SK-N-MC (cell line): ENCODE results near the gene DUOX2.
"Not testable (repeated sequence)": the region's sequence is repeated elsewhere in the genome, so short reads cannot be mapped to it uniquely, and the experiment has no call there.

Experiments
- DNase-seq: peaks from one replicate; pipeline ENCODE4 v3.0.0-alpha.2; 2011; ENCODE audit warnings: low read depth, low spot score
- H3K27ac ChIP-seq: fragments of 200-600 bp; sonication (generic); 2 replicates; pipeline ENCODE4 v1.5.1; 2016; ENCODE audit warnings: mixed run types
- H3K36me3 ChIP-seq: fragments of 200-600 bp; sonication (generic); 2 replicates; pipeline ENCODE4 v1.6.1; 2017; ENCODE audit warnings: antibody characterized with exemption, low read length, mixed read lengths; ENCODE audit not compliant: insufficient read depth
- H3K4me3 ChIP-seq: fragments of 200-600 bp; sonication (generic); 2 replicates; pipeline ENCODE4 v1.5.1; 2016
- H3K9ac ChIP-seq: fragments of 200-600 bp; sonication (generic); 2 replicates; pipeline ENCODE4 v1.8.0; 2017; ENCODE audit warnings: mixed run types, mixed read lengths; ENCODE audit not compliant: insufficient read length
- H3K9me3 ChIP-seq: fragments of 200-600 bp; sonication (generic); 2 replicates; pipeline ENCODE4 v1.6.1; 2017; ENCODE audit warnings: low read depth, mild to moderate bottlenecking, antibody characterized with exemption, low read length, moderate library complexity, mixed read lengths
- EZH2 ChIP-seq: fragments of 200-600 bp; sonication (generic); IDR thresholded peaks from one replicate; pipeline ENCODE4 v1.6.1; 2017; ENCODE audit warnings: antibody characterized with exemption
- FOXP2 ChIP-seq: optimal IDR thresholded peaks from 2 replicates; pipeline ENCODE3; 2011; ENCODE audit warnings: mild to moderate bottlenecking, moderate library complexity; ENCODE audit not compliant: insufficient read depth; ENCODE audit errors: extremely low read length, control extremely low read depth
- POLR2AphosphoS5 ChIP-seq: IDR thresholded peaks from 2 replicates; pipeline ENCODE4 v1.6.1; 2012; ENCODE audit warnings: mild to moderate bottlenecking, low read depth, low read length, borderline replicate concordance

The DUOX2 gene

GRCh38 chr15:45093013-45093412, 21.0 kb downstream of the DUOX2 start:
- Histone ChIP-seq H3K36me3 (no peaks in the 10 kb centered on the region), H3K4me3 (no peak overlapping the region), H3K9ac (no peak overlapping the region), H3K27ac (no peak overlapping the region), H3K9me3 (no peaks in the 10 kb centered on the region)
- no peak for DNase-seq
- no peak for TF ChIP-seq FOXP2
- TF ChIP-seq POLR2AphosphoS5: no peak
- no peak for TF ChIP-seq EZH2

- Histone ChIP-seq H3K36me3 (no peaks in the 10 kb centered on the region), H3K4me3 (no peak overlapping the region), H3K9ac (no peak overlapping the region), H3K27ac (no peak overlapping the region), H3K9me3 (no peaks in the 10 kb centered on the region)
- TF ChIP-seq POLR2AphosphoS5 (no peak), EZH2 (no peak), FOXP2 (no peak)
- no peak for DNase-seq
Measured at GRCh38 chr15:45091576-45091975, 22.4 kb downstream of the DUOX2 start.

GRCh38 chr15:45091161-45091560, 22.8 kb downstream of the DUOX2 start:
- DNase-seq: no peak
- H3K4me3 ChIP-seq: no peak overlapping the region
- no peaks in the 10 kb centered on the region for H3K9me3 ChIP-seq
- H3K36me3 ChIP-seq: no peaks in the 10 kb centered on the region
- H3K9ac ChIP-seq: no peak overlapping the region
- TF ChIP-seq EZH2: no peak
- no peak for TF ChIP-seq FOXP2
- no peak for TF ChIP-seq POLR2AphosphoS5
- no peak overlapping the region for H3K27ac ChIP-seq

- H3K27ac ChIP-seq: no peak overlapping the region
- no peaks in the 10 kb centered on the region for H3K9me3 ChIP-seq
- H3K36me3 ChIP-seq: no peaks in the 10 kb centered on the region
- H3K4me3 ChIP-seq: no peak overlapping the region
- DNase-seq: no peak
- TF ChIP-seq POLR2AphosphoS5: no peak
- TF ChIP-seq FOXP2: no peak
- TF ChIP-seq EZH2: no peak
- no peak overlapping the region for H3K9ac ChIP-seq
Measured at GRCh38 chr15:45089712-45090373, 24.1 kb downstream of the DUOX2 start.

- Histone ChIP-seq H3K9ac (no peak overlapping the region), H3K4me3 (no peak overlapping the region), H3K9me3 (no peaks in the 10 kb centered on the region), H3K27ac (no peak overlapping the region), H3K36me3 (no peaks in the 10 kb centered on the region)
- TF ChIP-seq FOXP2: no peak
- no peak for TF ChIP-seq POLR2AphosphoS5
- TF ChIP-seq EZH2: no peak
- no peak for DNase-seq
Measured at GRCh38 chr15:45088801-45089711, 24.9 kb downstream of the DUOX2 start.

- Histone ChIP-seq H3K9me3 (no peaks in the 10 kb centered on the region), H3K36me3 (no peaks in the 10 kb centered on the region), H3K9ac (no peak overlapping the region), H3K27ac (no peak overlapping the region), H3K4me3 (no peak overlapping the region)
- DNase-seq: no peak
- TF ChIP-seq EZH2: no peak
- TF ChIP-seq FOXP2: no peak
- no peak for TF ChIP-seq POLR2AphosphoS5
Measured at GRCh38 chr15:45087513-45087912, 26.5 kb downstream of the DUOX2 start.

GRCh38 chr15:45084163-45084562, 29.8 kb downstream of the DUOX2 start:
- no peak overlapping the region for H3K9ac ChIP-seq
- DNase-seq: no peak
- H3K4me3 ChIP-seq: no peak overlapping the region
- no peaks in the 10 kb centered on the region for H3K36me3 ChIP-seq
- H3K9me3 ChIP-seq: no peaks in the 10 kb centered on the region
- H3K27ac ChIP-seq: no peak overlapping the region
- TF ChIP-seq POLR2AphosphoS5 (no peak), EZH2 (no peak), FOXP2 (no peak)

GRCh38 chr15:45083223-45083622, 30.7 kb downstream of the DUOX2 start:
- no peak for DNase-seq
- no peaks in the 10 kb centered on the region for H3K36me3 ChIP-seq
- no peaks in the 10 kb centered on the region for H3K9me3 ChIP-seq
- no peak for TF ChIP-seq POLR2AphosphoS5
- TF ChIP-seq FOXP2: no peak
- no peak for TF ChIP-seq EZH2
- no peak overlapping the region for H3K4me3 ChIP-seq
- no peak overlapping the region for H3K27ac ChIP-seq
- H3K9ac ChIP-seq: no peak overlapping the region

- not testable (repeated sequence) for H3K36me3 ChIP-seq, H3K27ac ChIP-seq, H3K9ac ChIP-seq, H3K4me3 ChIP-seq, H3K9me3 ChIP-seq, DNase-seq
Measured at GRCh38 chr15:45082412-45082811, 31.6 kb downstream of the DUOX2 start.

- not testable (repeated sequence) for H3K4me3 ChIP-seq, H3K9ac ChIP-seq, H3K9me3 ChIP-seq, DNase-seq, H3K36me3 ChIP-seq, H3K27ac ChIP-seq
Measured at GRCh38 chr15:45080593-45080992, 33.4 kb downstream of the DUOX2 start.

- H3K9me3 ChIP-seq, H3K36me3 ChIP-seq, H3K27ac ChIP-seq, DNase-seq, H3K9ac ChIP-seq, H3K4me3 ChIP-seq: not testable (repeated sequence)
Measured at GRCh38 chr15:45079628-45080246, 34.2 kb downstream of the DUOX2 start.

- H3K36me3 ChIP-seq, H3K9ac ChIP-seq, H3K4me3 ChIP-seq, H3K27ac ChIP-seq, H3K9me3 ChIP-seq, DNase-seq: not testable (repeated sequence)
Measured at GRCh38 chr15:45079201-45079600, 34.8 kb downstream of the DUOX2 start.
